Liver (tissue), 9 donors: ENCODE data around the gene ARAP2. TPM values are rescaled to one million over a fixed set of nuclear protein-coding genes. Genes with fewer than 3 reads are reported as not detected.
A peak's percentile ranks its signal among the peaks of the same experiment; 100 is the strongest.

Experiments
- DNase-seq: peaks from one replicate; pipeline ENCODE4 v3.0.0-alpha.2; 2017; ENCODE audit warnings: low spot score
- H3K27ac ChIP-seq, 2 donors: one replicate each; pipeline ENCODE4 v1.7.0; 2013; ENCODE audit warnings: inconsistent platforms in 2 of 2, low read length in 2 of 2, control low read depth in 1 of 2, low read depth in 1 of 2, mild to moderate bottlenecking in 1 of 2
- H3K27me3 ChIP-seq, 4 donors: one replicate each; pipeline versions ENCODE4 v1.6.1 to v1.7.0; 2013; ENCODE audit warnings: low read length in 3 of 4, inconsistent platforms in 1 of 4, mild to moderate bottlenecking in 1 of 4, moderate library complexity in 1 of 4; ENCODE audit not compliant: control insufficient read depth in 4 of 4, insufficient read depth in 4 of 4
- H3K36me3 ChIP-seq, 4 donors: one replicate each; pipeline versions ENCODE4 v1.6.1 to v1.7.0; 2013; ENCODE audit warnings: low read length in 3 of 4, mild to moderate bottlenecking in 3 of 4, low read depth in 1 of 4, moderate library complexity in 1 of 4; ENCODE audit not compliant: control insufficient read depth in 4 of 4, insufficient read depth in 3 of 4
- H3K4me1 ChIP-seq, 4 donors: one replicate each; pipeline versions ENCODE4 v1.6.1 to v1.7.0; 2013; ENCODE audit warnings: low read length in 3 of 4, mild to moderate bottlenecking in 3 of 4, moderate library complexity in 1 of 4; ENCODE audit not compliant: control insufficient read depth in 4 of 4, insufficient read depth in 4 of 4
- H3K4me3 ChIP-seq, 3 donors: one replicate each; pipeline versions ENCODE4 v1.6.1 to v1.7.0; 2013; ENCODE audit warnings: low read length in 3 of 3, control low read depth in 1 of 3, low read depth in 1 of 3, mild to moderate bottlenecking in 1 of 3
- H3K9ac ChIP-seq, 2 donors: one replicate each; pipeline ENCODE4 v1.7.0; 2013; ENCODE audit warnings: low read length in 2 of 2, mild to moderate bottlenecking in 2 of 2, moderate library complexity in 2 of 2, control low read depth in 1 of 2, low read depth in 1 of 2
- H3K9me3 ChIP-seq, 4 donors: one replicate each; pipeline versions ENCODE4 v1.6.1 to v1.7.0; 2013; ENCODE audit warnings: low read length in 3 of 4; ENCODE audit not compliant: control insufficient read depth in 4 of 4
- ATF3 ChIP-seq: IDR thresholded peaks from 2 replicates; pipeline ENCODE4 v1.6.1; 2016; ENCODE audit warnings: antibody characterized with exemption
- FOXA1 ChIP-seq: IDR thresholded peaks from 2 replicates; pipeline ENCODE4 v1.6.1; 2016; ENCODE audit warnings: antibody characterized with exemption
- FOXA2 ChIP-seq: IDR thresholded peaks from 2 replicates; pipeline ENCODE4 v1.6.1; 2016; ENCODE audit warnings: antibody characterized with exemption
- HNF4A ChIP-seq, 2 donors: conservative IDR thresholded peaks; 2 replicates each; pipeline ENCODE4 v1.6.1; 2016; ENCODE audit warnings: antibody characterized with exemption in 2 of 2, mild to moderate bottlenecking in 2 of 2
- HNF4G ChIP-seq: IDR thresholded peaks from 2 replicates; pipeline ENCODE4 v1.6.1; 2016; ENCODE audit warnings: antibody characterized with exemption
- JUND ChIP-seq, 2 donors: IDR thresholded peaks; 2 replicates each; pipeline ENCODE4 v1.6.1; 2016; ENCODE audit warnings: antibody characterized with exemption in 2 of 2
- MAX ChIP-seq: IDR thresholded peaks from 2 replicates; pipeline ENCODE4 v1.6.1; 2016; ENCODE audit warnings: antibody characterized with exemption
- NR2F2 ChIP-seq: IDR thresholded peaks from 2 replicates; pipeline ENCODE4 v1.6.1; 2016; ENCODE audit warnings: antibody characterized with exemption
- RAD21 ChIP-seq, 2 donors: IDR thresholded peaks; 2 replicates each; pipeline ENCODE4 v1.6.1; 2016; ENCODE audit warnings: antibody characterized with exemption in 2 of 2, mild to moderate bottlenecking in 2 of 2
- RXRA ChIP-seq, 2 donors: IDR thresholded peaks; 2 replicates each; pipeline ENCODE4 v1.6.1; 2017 to 2018; ENCODE audit warnings: antibody characterized with exemption in 2 of 2, mild to moderate bottlenecking in 1 of 2
- TAF1 ChIP-seq: conservative IDR thresholded peaks from 2 replicates; pipeline ENCODE4 v1.6.1; 2016; ENCODE audit warnings: antibody characterized with exemption, mild to moderate bottlenecking
- YY1 ChIP-seq: IDR thresholded peaks from 2 replicates; pipeline ENCODE4 v1.6.1; 2016; ENCODE audit warnings: antibody characterized with exemption, mild to moderate bottlenecking
- WGBS: extraction: QIAGEN DNeasy Blood & Tissue Kit; methylation state at CpG from one replicate; pipeline ENCODE4 v1.1.7; 2013; 5-methylcytosine and 5-hydroxymethylcytosine counted together
- polyA plus RNA-seq, 2 donors: library from polyadenylated mRNA; stranded (reverse) in 1 of 2; unstranded in 1 of 2; fragments of 200-250 nt in 1 of 2; fragments of >200 nt in 1 of 2; fragmentation: Nextera tagmentation in 1 of 2; extraction: Ambion mirVana in 1 of 2; gene quantifications; one replicate each; pipeline versions ENCODE4 v1.2.1 to v1.2.3, GENCODE V29; 2013 to 2015
- total RNA-seq, 2 donors: library from RNA; depleted of rRNA; stranded (reverse); fragments of >200 nt; gene quantifications; one replicate each; pipeline ENCODE4 v1.2.3, GENCODE V29; 2014
- TF ChIP-seq, protein P1 (sequence below): IDR thresholded peaks from 2 replicates; pipeline ENCODE4 v1.6.1; 2016; ENCODE audit warnings: antibody characterized with exemption, mild to moderate bottlenecking
- TF ChIP-seq, protein P2 (sequence below): IDR thresholded peaks from 2 replicates; pipeline ENCODE4 v1.6.1; 2016; ENCODE audit warnings: antibody characterized with exemption
- TF ChIP-seq, protein P3 (sequence below): fragments of 150-350 bp; IDR thresholded peaks from 2 replicates; pipeline ENCODE4 v1.5.1; 2017; ENCODE audit warnings: improper control_type of control experiment, low read depth, low read length; ENCODE audit not compliant: missing input control
- donor health status: healthy.
- donor health status: healthy.
- donor health status: healthy.
- donor health status: healthy.
- donor health status: healthy.

Gene ARAP2
- total and polyA plus RNA-seq, 4 donors = 1.6 to 23.6 (median 5.4) TPM

- DNase-seq = no peak
- H3K27ac ChIP-seq = no peak overlapping the region
- no peak overlapping the region for H3K4me3 ChIP-seq
- no peaks in the 10 kb centered on the region for H3K27me3 ChIP-seq
- H3K4me1 ChIP-seq = no peaks in the 10 kb centered on the region
- H3K36me3 ChIP-seq = peaks cover 0 to 6% (median 1%) of the 10 kb centered on the region in 4 donors
- no peak overlapping the region for H3K9ac ChIP-seq
- TF ChIP-seq HNF4G = no peak
- no peak for TF ChIP-seq FOXA2
- TF ChIP-seq, protein P1, sequence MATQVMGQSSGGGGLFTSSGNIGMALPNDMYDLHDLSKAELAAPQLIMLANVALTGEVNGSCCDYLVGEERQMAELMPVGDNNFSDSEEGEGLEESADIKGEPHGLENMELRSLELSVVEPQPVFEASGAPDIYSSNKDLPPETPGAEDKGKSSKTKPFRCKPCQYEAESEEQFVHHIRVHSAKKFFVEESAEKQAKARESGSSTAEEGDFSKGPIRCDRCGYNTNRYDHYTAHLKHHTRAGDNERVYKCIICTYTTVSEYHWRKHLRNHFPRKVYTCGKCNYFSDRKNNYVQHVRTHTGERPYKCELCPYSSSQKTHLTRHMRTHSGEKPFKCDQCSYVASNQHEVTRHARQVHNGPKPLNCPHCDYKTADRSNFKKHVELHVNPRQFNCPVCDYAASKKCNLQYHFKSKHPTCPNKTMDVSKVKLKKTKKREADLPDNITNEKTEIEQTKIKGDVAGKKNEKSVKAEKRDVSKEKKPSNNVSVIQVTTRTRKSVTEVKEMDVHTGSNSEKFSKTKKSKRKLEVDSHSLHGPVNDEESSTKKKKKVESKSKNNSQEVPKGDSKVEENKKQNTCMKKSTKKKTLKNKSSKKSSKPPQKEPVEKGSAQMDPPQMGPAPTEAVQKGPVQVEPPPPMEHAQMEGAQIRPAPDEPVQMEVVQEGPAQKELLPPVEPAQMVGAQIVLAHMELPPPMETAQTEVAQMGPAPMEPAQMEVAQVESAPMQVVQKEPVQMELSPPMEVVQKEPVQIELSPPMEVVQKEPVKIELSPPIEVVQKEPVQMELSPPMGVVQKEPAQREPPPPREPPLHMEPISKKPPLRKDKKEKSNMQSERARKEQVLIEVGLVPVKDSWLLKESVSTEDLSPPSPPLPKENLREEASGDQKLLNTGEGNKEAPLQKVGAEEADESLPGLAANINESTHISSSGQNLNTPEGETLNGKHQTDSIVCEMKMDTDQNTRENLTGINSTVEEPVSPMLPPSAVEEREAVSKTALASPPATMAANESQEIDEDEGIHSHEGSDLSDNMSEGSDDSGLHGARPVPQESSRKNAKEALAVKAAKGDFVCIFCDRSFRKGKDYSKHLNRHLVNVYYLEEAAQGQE = no peak
- no peak for TF ChIP-seq NR2F2
- TF ChIP-seq TAF1 = no peak
- no peak for TF ChIP-seq ATF3
- no peak for TF ChIP-seq YY1
- TF ChIP-seq, protein P2, sequence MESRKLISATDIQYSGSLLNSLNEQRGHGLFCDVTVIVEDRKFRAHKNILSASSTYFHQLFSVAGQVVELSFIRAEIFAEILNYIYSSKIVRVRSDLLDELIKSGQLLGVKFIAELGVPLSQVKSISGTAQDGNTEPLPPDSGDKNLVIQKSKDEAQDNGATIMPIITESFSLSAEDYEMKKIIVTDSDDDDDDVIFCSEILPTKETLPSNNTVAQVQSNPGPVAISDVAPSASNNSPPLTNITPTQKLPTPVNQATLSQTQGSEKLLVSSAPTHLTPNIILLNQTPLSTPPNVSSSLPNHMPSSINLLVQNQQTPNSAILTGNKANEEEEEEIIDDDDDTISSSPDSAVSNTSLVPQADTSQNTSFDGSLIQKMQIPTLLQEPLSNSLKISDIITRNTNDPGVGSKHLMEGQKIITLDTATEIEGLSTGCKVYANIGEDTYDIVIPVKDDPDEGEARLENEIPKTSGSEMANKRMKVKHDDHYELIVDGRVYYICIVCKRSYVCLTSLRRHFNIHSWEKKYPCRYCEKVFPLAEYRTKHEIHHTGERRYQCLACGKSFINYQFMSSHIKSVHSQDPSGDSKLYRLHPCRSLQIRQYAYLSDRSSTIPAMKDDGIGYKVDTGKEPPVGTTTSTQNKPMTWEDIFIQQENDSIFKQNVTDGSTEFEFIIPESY = no peak
- TF ChIP-seq RXRA (IDR thresholded peaks at IDR 0.05) = no peak
- TF ChIP-seq FOXA1 = no peak
- TF ChIP-seq, protein P3, sequence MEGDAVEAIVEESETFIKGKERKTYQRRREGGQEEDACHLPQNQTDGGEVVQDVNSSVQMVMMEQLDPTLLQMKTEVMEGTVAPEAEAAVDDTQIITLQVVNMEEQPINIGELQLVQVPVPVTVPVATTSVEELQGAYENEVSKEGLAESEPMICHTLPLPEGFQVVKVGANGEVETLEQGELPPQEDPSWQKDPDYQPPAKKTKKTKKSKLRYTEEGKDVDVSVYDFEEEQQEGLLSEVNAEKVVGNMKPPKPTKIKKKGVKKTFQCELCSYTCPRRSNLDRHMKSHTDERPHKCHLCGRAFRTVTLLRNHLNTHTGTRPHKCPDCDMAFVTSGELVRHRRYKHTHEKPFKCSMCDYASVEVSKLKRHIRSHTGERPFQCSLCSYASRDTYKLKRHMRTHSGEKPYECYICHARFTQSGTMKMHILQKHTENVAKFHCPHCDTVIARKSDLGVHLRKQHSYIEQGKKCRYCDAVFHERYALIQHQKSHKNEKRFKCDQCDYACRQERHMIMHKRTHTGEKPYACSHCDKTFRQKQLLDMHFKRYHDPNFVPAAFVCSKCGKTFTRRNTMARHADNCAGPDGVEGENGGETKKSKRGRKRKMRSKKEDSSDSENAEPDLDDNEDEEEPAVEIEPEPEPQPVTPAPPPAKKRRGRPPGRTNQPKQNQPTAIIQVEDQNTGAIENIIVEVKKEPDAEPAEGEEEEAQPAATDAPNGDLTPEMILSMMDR = no peak
- no peak for TF ChIP-seq JUND (IDR thresholded peaks at IDR 0.05)
- TF ChIP-seq MAX = no peak
- no peak for TF ChIP-seq HNF4A (conservative IDR thresholded peaks at IDR 0.05)
- no peaks in the 10 kb centered on the region for H3K9me3 ChIP-seq
- WGBS = 80% methylated on average over 3 of the region's 3 CpGs
Observed at GRCh38 chr4:36189511-36190226, 54.6 kb downstream of the ARAP2 start.

- Histone ChIP-seq H3K36me3 (peaks cover 0 to 8% (median 1%) of the 10 kb centered on the region in 4 donors), H3K9me3 (no peaks in the 10 kb centered on the region), H3K4me3 (no peak overlapping the region), H3K27ac (no peak overlapping the region), H3K27me3 (no peaks in the 10 kb centered on the region), H3K9ac (no peak overlapping the region), H3K4me1 (no peaks in the 10 kb centered on the region)
- WGBS = 67% methylated on average over 4 of the region's 4 CpGs
- TF ChIP-seq, protein P3 = peak; percentile 65
- TF ChIP-seq, protein P1 = no peak
- peak; percentile 72 to 80 for TF ChIP-seq RAD21 (IDR thresholded peaks at IDR 0.05)
- no peak for TF ChIP-seq HNF4G
- TF ChIP-seq ATF3 = no peak
- no peak for TF ChIP-seq MAX
- DNase-seq = no peak
Observed at GRCh38 chr4:36187723-36188333, 56.5 kb downstream of the ARAP2 start.
